H1 (cell line): ENCODE results near the gene TP53BP1. TPM values are rescaled to one million over a fixed set of nuclear protein-coding genes. Genes with fewer than 3 reads are reported as not detected.

ENCODE experiments used
- BRCA1 ChIP-seq: IDR thresholded peaks from 2 replicates; pipeline ENCODE4 v1.6.1; 2012; ENCODE audit warnings: low read depth, low read length, improper control_type of control experiment
- KDM4A ChIP-seq: IDR thresholded peaks from one replicate; pipeline ENCODE4 v1.7.1; 2012; ENCODE audit warnings: low read depth, mild to moderate bottlenecking, moderate library complexity, low read length, inconsistent platforms; ENCODE audit not compliant: severe bottlenecking
- RNF2 ChIP-seq: fragments of 200-900, 300-1000 bp; sonication (generic); IDR thresholded peaks from 2 replicates; pipeline ENCODE4 v1.7.1; 2016; ENCODE audit warnings: borderline replicate concordance, low read depth, mild to moderate bottlenecking, antibody characterized with exemption, low read length; ENCODE audit not compliant: poor library complexity, severe bottlenecking; ENCODE audit errors: missing control alignments
- RXRA ChIP-seq: IDR thresholded peaks from 2 replicates; pipeline ENCODE4 v1.6.1; 2011; ENCODE audit warnings: low read depth, mild to moderate bottlenecking, low read length, moderate library complexity; ENCODE audit not compliant: insufficient read depth
- TEAD4 ChIP-seq: IDR thresholded peaks from 2 replicates; pipeline ENCODE4 v1.6.1; 2012; ENCODE audit warnings: low read depth, low read length, inconsistent platforms, mixed read lengths
- polyA plus RNA-seq, 7 experiments: library from polyadenylated mRNA; depleted of rRNA in 3 of 7; stranded (reverse) in 5 of 7; unstranded in 2 of 7; fragments of >200 nt in 5 of 7; fragments of 200-250 nt in 2 of 7; gene quantifications; 1 replicate in 5 of 7; 2 replicates in 1 of 7; 4 replicates in 1 of 7; pipeline versions ENCODE4 v1.2.1 to v1.2.3, GENCODE V29; 2011 to 2013; ENCODE audit warnings: missing spikeins in 2 of 7, mixed read lengths in 2 of 7
- total RNA-seq: library from RNA; stranded (reverse); fragmentation: NEBNext Ultra II Directional; extraction: Animal tissue kit (Norgen Biotek cat#: 25700); gene quantifications from 2 replicates; pipeline ENCODE4 v1.2.1, GENCODE V29; 2021
- TF ChIP-seq, protein P1 (sequence below): fragments of 300-600 bp; sonication (generic); IDR thresholded peaks from 2 replicates; pipeline ENCODE4 v1.7.1; 2012; ENCODE audit warnings: low read length, moderate library complexity, mild to moderate bottlenecking, inconsistent platforms; ENCODE audit not compliant: insufficient replicate concordance
- TF ChIP-seq, protein P2 (sequence below): IDR thresholded peaks from 2 replicates; pipeline ENCODE4 v1.6.1; 2011; ENCODE audit warnings: low read depth, mild to moderate bottlenecking, low read length; ENCODE audit not compliant: insufficient read depth
- TF ChIP-seq, protein P3 (sequence below): IDR thresholded peaks from 2 replicates; pipeline ENCODE4 v1.6.1; 2012; ENCODE audit warnings: inconsistent platforms

The TP53BP1 gene
- total and polyA plus RNA-seq, 2 of the 8 experiments (the other 6 are each of a cell fraction or from before 2014, with no cell fraction given) = 34.1 to 63.6 TPM

DNA sequence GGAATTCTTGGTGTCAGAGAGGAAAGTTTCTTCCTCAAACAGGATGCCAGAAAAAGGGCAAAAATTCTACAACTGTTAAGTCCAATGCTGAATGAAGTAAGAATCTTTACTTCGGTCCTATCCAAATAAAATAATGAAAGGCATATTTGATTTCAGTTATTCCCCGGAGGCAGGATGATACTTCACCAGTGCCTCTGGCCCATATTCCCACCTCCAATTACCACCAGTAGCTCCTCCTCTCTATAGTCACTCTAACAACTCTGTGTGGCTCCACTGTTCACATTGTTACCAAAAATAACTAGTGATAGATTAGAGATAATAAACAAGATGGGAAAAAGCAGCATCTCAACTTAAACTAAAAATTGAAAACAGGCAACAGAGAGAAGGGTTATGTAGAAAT, 45.1 kb upstream of the TP53BP1 start (continued):
- TF ChIP-seq, protein P1, sequence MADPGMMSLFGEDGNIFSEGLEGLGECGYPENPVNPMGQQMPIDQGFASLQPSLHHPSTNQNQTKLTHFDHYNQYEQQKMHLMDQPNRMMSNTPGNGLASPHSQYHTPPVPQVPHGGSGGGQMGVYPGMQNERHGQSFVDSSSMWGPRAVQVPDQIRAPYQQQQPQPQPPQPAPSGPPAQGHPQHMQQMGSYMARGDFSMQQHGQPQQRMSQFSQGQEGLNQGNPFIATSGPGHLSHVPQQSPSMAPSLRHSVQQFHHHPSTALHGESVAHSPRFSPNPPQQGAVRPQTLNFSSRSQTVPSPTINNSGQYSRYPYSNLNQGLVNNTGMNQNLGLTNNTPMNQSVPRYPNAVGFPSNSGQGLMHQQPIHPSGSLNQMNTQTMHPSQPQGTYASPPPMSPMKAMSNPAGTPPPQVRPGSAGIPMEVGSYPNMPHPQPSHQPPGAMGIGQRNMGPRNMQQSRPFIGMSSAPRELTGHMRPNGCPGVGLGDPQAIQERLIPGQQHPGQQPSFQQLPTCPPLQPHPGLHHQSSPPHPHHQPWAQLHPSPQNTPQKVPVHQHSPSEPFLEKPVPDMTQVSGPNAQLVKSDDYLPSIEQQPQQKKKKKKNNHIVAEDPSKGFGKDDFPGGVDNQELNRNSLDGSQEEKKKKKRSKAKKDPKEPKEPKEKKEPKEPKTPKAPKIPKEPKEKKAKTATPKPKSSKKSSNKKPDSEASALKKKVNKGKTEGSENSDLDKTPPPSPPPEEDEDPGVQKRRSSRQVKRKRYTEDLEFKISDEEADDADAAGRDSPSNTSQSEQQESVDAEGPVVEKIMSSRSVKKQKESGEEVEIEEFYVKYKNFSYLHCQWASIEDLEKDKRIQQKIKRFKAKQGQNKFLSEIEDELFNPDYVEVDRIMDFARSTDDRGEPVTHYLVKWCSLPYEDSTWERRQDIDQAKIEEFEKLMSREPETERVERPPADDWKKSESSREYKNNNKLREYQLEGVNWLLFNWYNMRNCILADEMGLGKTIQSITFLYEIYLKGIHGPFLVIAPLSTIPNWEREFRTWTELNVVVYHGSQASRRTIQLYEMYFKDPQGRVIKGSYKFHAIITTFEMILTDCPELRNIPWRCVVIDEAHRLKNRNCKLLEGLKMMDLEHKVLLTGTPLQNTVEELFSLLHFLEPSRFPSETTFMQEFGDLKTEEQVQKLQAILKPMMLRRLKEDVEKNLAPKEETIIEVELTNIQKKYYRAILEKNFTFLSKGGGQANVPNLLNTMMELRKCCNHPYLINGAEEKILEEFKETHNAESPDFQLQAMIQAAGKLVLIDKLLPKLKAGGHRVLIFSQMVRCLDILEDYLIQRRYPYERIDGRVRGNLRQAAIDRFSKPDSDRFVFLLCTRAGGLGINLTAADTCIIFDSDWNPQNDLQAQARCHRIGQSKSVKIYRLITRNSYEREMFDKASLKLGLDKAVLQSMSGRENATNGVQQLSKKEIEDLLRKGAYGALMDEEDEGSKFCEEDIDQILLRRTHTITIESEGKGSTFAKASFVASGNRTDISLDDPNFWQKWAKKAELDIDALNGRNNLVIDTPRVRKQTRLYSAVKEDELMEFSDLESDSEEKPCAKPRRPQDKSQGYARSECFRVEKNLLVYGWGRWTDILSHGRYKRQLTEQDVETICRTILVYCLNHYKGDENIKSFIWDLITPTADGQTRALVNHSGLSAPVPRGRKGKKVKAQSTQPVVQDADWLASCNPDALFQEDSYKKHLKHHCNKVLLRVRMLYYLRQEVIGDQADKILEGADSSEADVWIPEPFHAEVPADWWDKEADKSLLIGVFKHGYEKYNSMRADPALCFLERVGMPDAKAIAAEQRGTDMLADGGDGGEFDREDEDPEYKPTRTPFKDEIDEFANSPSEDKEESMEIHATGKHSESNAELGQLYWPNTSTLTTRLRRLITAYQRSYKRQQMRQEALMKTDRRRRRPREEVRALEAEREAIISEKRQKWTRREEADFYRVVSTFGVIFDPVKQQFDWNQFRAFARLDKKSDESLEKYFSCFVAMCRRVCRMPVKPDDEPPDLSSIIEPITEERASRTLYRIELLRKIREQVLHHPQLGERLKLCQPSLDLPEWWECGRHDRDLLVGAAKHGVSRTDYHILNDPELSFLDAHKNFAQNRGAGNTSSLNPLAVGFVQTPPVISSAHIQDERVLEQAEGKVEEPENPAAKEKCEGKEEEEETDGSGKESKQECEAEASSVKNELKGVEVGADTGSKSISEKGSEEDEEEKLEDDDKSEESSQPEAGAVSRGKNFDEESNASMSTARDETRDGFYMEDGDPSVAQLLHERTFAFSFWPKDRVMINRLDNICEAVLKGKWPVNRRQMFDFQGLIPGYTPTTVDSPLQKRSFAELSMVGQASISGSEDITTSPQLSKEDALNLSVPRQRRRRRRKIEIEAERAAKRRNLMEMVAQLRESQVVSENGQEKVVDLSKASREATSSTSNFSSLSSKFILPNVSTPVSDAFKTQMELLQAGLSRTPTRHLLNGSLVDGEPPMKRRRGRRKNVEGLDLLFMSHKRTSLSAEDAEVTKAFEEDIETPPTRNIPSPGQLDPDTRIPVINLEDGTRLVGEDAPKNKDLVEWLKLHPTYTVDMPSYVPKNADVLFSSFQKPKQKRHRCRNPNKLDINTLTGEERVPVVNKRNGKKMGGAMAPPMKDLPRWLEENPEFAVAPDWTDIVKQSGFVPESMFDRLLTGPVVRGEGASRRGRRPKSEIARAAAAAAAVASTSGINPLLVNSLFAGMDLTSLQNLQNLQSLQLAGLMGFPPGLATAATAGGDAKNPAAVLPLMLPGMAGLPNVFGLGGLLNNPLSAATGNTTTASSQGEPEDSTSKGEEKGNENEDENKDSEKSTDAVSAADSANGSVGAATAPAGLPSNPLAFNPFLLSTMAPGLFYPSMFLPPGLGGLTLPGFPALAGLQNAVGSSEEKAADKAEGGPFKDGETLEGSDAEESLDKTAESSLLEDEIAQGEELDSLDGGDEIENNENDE = no peak
- TF ChIP-seq RNF2 (no peak), TEAD4 (no peak), RXRA (no peak), BRCA1 (no peak), KDM4A (no peak)
- TF ChIP-seq, protein P2, sequence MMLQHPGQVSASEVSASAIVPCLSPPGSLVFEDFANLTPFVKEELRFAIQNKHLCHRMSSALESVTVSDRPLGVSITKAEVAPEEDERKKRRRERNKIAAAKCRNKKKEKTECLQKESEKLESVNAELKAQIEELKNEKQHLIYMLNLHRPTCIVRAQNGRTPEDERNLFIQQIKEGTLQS = no peak
- TF ChIP-seq, protein P3, sequence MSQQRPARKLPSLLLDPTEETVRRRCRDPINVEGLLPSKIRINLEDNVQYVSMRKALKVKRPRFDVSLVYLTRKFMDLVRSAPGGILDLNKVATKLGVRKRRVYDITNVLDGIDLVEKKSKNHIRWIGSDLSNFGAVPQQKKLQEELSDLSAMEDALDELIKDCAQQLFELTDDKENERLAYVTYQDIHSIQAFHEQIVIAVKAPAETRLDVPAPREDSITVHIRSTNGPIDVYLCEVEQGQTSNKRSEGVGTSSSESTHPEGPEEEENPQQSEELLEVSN = no peak
